HG03066 (cell line): ENCODE data around the gene DSCAML1.

Source experiments
- ATAC-seq: cut with Tn5 transposase; IDR thresholded peaks from one replicate; pipeline ENCODE4 v1.9.1; 2021; ENCODE audit warnings: low read depth; ENCODE audit not compliant: unreplicated experiment

DSCAML1 gene

DNA sequence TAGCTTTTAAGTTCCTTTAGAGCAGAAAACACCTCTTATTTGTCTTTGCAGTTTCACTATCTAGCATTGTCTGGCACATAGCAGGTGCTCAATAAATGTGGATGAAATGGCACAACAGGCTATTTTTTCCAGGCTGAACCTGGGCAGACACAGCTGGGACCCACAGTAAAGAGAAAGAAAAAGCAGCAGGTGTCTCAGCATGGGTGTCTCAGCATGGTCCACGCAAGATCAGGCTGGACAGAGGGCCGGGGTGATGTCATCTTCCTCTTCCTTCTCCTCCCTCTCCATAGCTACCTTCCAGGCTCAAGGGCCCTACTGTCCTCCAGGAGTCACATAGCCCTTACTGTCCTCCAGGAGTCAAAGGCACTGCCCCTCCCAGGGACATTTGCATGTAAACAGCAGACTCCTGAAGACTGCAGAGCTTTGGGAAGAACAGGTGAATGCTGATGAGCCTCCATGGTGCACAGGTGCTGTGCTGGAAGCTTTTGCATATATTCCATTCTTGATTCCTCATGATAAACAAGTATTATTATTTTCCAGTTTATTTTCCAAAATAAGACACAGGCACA is 65.2 kb downstream of the DSCAML1 start:
- ATAC-seq = no peak

DNA sequence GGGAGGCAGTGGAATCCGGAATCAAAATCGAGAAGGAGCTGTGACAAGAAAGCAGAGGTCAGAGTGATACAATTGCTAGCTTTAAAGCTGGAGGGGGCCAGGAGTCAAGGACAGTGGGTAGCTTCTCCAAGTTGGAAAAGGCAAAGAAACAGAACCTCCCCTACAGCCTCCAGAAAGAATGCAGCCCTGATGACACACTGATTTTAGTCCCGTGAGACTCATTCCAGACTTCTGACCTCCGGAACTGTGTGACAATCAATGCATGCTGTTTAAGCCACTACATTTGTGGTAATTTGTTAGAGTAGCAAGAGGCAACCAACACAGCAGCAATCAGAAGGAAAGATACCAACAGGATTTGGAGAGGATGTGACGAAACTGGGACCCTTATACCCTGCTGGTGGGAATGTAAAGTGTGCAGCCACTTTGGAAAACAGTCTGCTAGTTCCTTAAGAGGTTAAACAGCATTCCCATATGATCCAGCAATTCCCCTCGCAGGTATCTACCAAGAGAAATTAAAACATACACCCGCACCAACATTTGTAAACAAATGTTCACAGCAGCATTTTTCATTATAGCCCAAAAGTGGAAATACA is 66.7 kb downstream of the DSCAML1 start:
- no peak for ATAC-seq

- no peak for ATAC-seq
Measured at GRCh38 chr11:117725048-117725734, 71.8 kb downstream of the DSCAML1 start.

DNA sequence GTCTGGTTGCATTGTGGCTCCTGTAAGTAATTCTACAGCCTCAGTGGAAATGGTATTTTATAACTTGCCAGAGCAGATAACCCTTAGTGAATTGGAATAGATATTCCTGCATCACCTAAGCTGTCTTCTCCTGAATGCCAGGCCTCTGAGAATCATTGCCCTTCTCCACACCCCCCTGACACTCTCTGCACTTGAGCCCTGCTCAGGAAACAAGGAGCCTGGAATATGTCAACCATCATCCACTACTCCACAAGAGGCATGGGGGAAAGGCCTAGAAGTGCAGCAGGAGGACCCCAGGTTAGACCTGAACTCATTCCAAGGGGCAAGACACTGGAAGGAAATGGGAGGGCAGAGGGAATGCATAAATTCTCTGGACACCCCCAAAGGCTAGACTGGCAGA is 72.4 kb downstream of the DSCAML1 start:
- no peak for ATAC-seq

DNA sequence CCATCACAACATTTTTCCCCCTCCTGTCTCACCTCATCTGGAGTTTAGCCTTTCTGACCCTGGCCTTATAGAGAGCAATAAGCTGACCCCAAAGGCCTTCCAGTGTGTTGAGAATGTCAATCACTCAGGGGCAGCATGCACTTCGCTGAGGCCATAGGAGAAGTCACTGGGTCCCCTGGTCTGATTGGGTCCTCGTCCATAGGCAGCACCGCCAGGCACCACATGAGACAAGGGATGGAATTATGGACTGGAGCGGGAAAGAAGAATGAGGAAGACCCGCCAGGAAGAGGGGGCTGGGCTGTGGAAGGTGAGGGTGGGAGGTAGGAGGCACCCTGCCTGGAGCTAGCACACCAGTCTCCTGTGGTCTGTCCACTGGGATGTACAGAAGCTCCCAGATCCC is 72.9 kb downstream of the DSCAML1 start:
- no peak for ATAC-seq

DNA sequence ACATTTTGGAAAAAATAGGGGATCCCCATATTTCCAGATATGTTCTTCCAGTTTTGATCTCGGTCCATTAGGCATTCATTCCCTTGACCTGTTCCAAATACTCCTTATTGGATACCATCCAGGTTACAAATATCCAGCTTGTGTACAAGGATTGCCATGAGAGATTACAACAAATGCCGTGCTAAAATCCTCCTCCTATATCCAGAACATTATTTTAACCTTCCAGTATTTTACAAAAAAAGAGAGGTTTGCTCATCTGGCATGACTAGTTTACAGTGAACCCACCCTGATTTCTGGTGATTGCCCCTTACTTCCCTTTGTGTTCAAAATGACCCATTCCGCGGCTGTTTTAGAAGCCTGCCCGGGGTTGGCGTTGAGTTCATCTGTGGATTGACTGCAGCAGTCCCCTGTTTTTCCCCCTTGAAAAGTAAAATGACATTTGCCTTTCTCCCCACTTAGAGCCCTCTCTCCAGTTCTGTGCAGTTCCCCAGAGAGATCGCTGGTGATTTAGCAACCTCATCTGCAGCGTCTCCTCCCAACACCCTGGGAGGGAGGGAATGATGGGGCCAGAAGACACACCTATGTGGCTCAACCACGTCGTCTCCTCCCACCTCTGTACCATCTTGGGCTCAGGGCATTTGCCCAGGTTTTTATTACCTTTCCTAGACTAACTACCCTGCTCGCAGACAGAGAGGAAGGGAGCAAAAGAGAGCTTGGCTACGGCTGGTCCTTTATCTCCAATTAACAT is 73.6 kb downstream of the DSCAML1 start:
- no peak for ATAC-seq

DNA sequence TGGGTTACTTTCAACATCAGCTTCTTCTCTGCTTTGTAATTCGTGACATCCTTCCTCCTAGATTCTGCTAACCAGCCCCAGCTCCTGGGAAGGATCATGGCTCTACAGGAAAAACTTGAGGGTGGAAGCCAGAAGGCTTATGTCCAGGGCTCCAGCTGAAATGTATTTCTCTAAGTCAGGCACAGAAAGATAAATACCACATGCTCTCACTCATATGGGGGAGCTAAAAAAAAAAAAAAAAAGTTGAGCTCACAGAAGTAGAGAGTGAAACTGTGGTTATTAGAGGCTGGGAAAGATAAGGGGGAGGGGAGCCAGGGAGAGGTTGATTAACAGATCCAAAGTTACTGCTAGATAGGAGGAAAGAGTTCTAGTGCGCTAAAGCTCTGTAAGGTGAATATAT is 74.9 kb downstream of the DSCAML1 start:
- ATAC-seq = no peak

- ATAC-seq = no peak
Measured at GRCh38 chr11:117720061-117720511, 76.9 kb downstream of the DSCAML1 start.

GRCh38 chr11:117719480-117719879 is 77.5 kb downstream of the DSCAML1 start:
- no peak for ATAC-seq

- no peak for ATAC-seq
Measured at GRCh38 chr11:117717485-117718314, 79.3 kb downstream of the DSCAML1 start.

GRCh38 chr11:117716521-117717440 is 80.2 kb downstream of the DSCAML1 start:
- no peak for ATAC-seq

DNA sequence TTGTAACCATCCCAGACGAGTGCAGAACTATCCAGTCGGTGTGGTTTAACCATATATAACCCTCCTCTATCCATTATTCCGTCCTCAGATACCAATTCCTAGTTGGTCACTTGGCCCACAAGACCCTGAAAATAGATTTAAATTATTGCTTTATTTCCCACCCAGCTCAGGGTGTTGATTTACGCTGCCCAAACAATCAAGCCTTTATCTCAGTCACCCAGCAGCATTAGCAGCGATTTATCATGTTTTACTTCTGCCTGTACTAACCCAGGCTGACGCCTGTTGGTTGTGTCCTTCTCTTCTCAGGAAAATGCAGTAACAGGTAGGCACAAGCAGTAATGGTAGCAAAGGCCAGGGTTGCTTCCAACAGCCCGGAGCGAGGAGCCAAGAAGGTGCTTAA is 81.2 kb downstream of the DSCAML1 start:
- no peak for ATAC-seq

DNA sequence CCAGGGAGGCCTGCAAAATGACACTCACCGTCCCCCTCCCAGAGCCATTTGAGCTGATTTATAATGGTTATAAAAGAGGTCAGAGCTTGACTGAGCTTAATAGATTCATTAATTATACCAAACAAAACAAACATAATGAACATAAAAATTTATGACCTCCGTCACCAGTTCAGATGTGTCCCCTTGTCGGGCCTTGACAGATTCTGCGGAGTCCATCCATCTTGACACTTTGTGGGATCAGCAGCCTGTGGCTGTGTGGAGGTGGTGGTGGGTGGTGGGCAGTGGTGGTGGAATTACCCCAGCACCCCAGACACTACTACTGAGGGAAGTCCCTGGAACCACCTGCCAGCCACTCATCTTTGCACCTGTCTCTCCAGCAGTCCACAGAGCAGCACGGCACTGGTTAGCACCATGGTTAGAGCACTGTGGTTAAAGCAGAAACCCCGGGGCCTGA is 83.5 kb downstream of the DSCAML1 start:
- no peak for ATAC-seq

GRCh38 chr11:117712530-117712929 is 84.5 kb downstream of the DSCAML1 start:
- no peak for ATAC-seq

- ATAC-seq = no peak
Measured at GRCh38 chr11:117711331-117711730, 85.7 kb downstream of the DSCAML1 start.

GRCh38 chr11:117710211-117710610 is 86.8 kb downstream of the DSCAML1 start:
- ATAC-seq = no peak

- ATAC-seq = no peak
Measured at GRCh38 chr11:117706322-117706814, 90.6 kb downstream of the DSCAML1 start.

DNA sequence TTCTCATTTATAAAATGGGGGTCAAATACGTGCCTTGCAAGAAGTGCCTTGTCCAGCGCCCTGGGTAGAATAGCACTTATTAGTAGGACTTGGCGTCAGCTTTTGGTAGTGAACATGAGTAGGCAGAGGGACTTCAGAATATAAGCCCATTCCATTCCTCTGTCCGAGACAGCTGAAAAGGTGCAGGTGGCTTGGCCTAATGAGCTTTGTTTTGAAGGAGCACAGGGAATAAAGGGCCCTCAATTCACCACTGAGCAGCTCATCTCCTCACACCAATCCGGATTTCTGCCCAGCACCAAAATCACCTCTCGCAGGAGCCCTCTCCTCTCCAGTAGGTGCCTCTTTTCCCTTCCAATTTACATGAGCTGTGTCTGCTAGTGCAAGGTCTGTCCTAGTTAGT is 91.2 kb downstream of the DSCAML1 start:
- no peak for ATAC-seq

DNA sequence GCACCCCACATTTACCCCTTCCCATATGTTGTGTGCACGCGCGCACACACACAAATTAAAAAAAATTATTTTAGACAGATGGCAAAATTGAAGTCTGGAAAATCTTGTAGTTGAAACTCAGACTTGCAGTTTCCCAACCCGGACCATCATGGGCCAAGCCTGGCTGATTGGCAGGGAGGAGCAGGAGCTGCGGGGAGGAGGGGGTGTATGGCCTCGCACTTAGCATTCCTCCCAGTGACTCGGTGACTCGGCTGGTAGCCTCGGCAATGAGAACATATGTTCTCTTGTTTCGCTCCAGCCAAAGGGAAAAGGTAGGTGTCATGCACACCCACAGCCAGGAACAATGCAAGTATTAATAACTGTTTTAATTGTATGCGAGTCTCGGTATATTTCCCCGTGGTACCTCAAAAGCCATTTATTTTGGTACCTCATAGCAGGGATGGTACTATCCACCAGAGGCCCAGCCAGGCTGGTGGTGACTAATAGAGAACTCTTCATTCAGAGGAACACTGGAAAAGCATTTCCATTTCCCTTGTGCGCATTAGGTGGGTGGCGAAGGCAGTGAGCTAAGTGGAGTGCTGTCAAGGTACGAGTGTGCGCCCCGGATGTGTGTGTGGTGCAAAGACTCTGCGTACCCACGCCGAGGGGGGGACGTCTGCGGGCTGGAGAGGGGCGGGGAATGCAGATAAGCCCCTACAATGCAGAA is 92.5 kb downstream of the DSCAML1 start:
- no peak for ATAC-seq
